Osteoblast (primary cell): ENCODE results near the gene AGO1. TPM values are rescaled to one million over a fixed set of nuclear protein-coding genes. Genes with fewer than 3 reads are reported as not detected.
"Not testable (repeated sequence)": the region's sequence is repeated elsewhere in the genome, so short reads cannot be mapped to it uniquely, and the experiment has no call there.

Experiments
- DNase-seq: peaks from one replicate; pipeline ENCODE4 v3.0.0; 2011; ENCODE audit warnings: low spot score, mixed read lengths; ENCODE audit not compliant: insufficient read length; ENCODE audit errors: missing footprints
- H2AFZ ChIP-seq: 2 replicates; pipeline ENCODE4 v1.6.0; 2011; ENCODE audit warnings: mild to moderate bottlenecking, low read length
- H3K27ac ChIP-seq: 2 replicates; pipeline ENCODE4 v1.5.1; 2011; ENCODE audit warnings: mild to moderate bottlenecking, low read depth, low read length, moderate library complexity
- H3K27me3 ChIP-seq: 2 replicates; pipeline ENCODE4 v1.6.0; 2012; ENCODE audit warnings: mild to moderate bottlenecking, control low read depth, inconsistent platforms, low read length, moderate library complexity; ENCODE audit not compliant: insufficient read depth
- H3K36me3 ChIP-seq: 2 replicates; pipeline ENCODE4 v1.5.1; 2011; ENCODE audit warnings: mild to moderate bottlenecking, low read length, control low read depth, moderate library complexity; ENCODE audit not compliant: insufficient read depth
- H3K4me1 ChIP-seq: 2 replicates; pipeline ENCODE4 v1.5.1; 2011; ENCODE audit warnings: mild to moderate bottlenecking, low read length, control low read depth, moderate library complexity; ENCODE audit not compliant: insufficient read depth
- H3K4me2 ChIP-seq: 2 replicates; pipeline ENCODE4 v1.6.0; 2011; ENCODE audit warnings: mild to moderate bottlenecking, low read length; ENCODE audit not compliant: insufficient read depth
- H3K4me3 ChIP-seq: fragments of 200-600 bp; sonication (generic); 3 replicates; pipeline ENCODE4 v1.5.1; 2012; ENCODE audit warnings: mild to moderate bottlenecking, low read length, inconsistent platforms; ENCODE audit not compliant: insufficient read depth
- H3K79me2 ChIP-seq: 2 replicates; pipeline ENCODE4 v1.6.0; 2012; ENCODE audit warnings: mild to moderate bottlenecking, low read length, control low read depth, inconsistent platforms; ENCODE audit not compliant: insufficient read depth
- H3K9me3 ChIP-seq: 2 replicates; pipeline ENCODE4 v1.5.1; 2011; ENCODE audit warnings: low read depth, low read length, control low read depth
- H4K20me1 ChIP-seq: 2 replicates; pipeline ENCODE4 v1.6.0; 2012; ENCODE audit warnings: mild to moderate bottlenecking, low read length, control low read depth; ENCODE audit not compliant: insufficient read depth
- CTCF ChIP-seq: IDR thresholded peaks from 2 replicates; pipeline ENCODE4 v1.5.1; 2011; ENCODE audit warnings: mild to moderate bottlenecking, low read depth, low read length, moderate library complexity; ENCODE audit errors: extremely low read depth
- total RNA-seq: library from RNA; depleted of rRNA; stranded (reverse); fragments of >200 nt; gene quantifications from 2 replicates; pipeline ENCODE4 v1.2.3, GENCODE V29; 2012

The AGO1 gene
- total RNA-seq, 1 donor, result 20.6 TPM

- Histone ChIP-seq H2AFZ (no peak overlapping the region), H3K27me3 (no peaks in the 10 kb centered on the region), H3K9me3 (no peaks in the 10 kb centered on the region), H4K20me1 (no peaks in the 10 kb centered on the region), H3K79me2 (no peaks in the 10 kb centered on the region), H3K27ac (no peak overlapping the region), H3K4me1 (no peaks in the 10 kb centered on the region), H3K4me2 (no peak overlapping the region), H3K4me3 (no peak overlapping the region), H3K36me3 (no peaks in the 10 kb centered on the region)
- no peak for TF ChIP-seq CTCF
- DNase-seq, result no peak
Observed at GRCh38 chr1:35866991-35867390, 16.0 kb upstream of the AGO1 start.

- H4K20me1 ChIP-seq, H3K36me3 ChIP-seq, H3K4me1 ChIP-seq, H2AFZ ChIP-seq, DNase-seq, H3K9me3 ChIP-seq, H3K79me2 ChIP-seq, H3K4me2 ChIP-seq, H3K4me3 ChIP-seq, H3K27me3 ChIP-seq, H3K27ac ChIP-seq: not testable (repeated sequence)
Observed at GRCh38 chr1:35869245-35869950, 13.6 kb upstream of the AGO1 start.

GRCh38 chr1:35870651-35871309 lies 12.2 kb upstream of the AGO1 start:
- Histone ChIP-seq H3K9me3 (no peaks in the 10 kb centered on the region), H3K36me3 (no peaks in the 10 kb centered on the region), H3K4me2 (no peak overlapping the region), H4K20me1 (no peaks in the 10 kb centered on the region), H3K4me1 (no peaks in the 10 kb centered on the region), H3K4me3 (no peak overlapping the region), H3K79me2 (no peaks in the 10 kb centered on the region), H3K27ac (no peak overlapping the region), H2AFZ (no peak overlapping the region), H3K27me3 (no peaks in the 10 kb centered on the region)
- no peak for DNase-seq
- no peak for TF ChIP-seq CTCF

GRCh38 chr1:35873243-35873750 lies 9.7 kb upstream of the AGO1 start:
- Histone ChIP-seq H3K4me2 (no peak overlapping the region), H4K20me1 (no peaks in the 10 kb centered on the region), H2AFZ (no peak overlapping the region), H3K79me2 (no peaks in the 10 kb centered on the region), H3K36me3 (no peaks in the 10 kb centered on the region), H3K27ac (no peak overlapping the region), H3K4me1 (no peaks in the 10 kb centered on the region), H3K4me3 (no peak overlapping the region), H3K27me3 (no peaks in the 10 kb centered on the region), H3K9me3 (no peaks in the 10 kb centered on the region)
- DNase-seq, result no peak
- no peak for TF ChIP-seq CTCF

GRCh38 chr1:35874115-35874514 lies 8.9 kb upstream of the AGO1 start:
- H3K4me2 ChIP-seq, H2AFZ ChIP-seq, H3K4me1 ChIP-seq, H4K20me1 ChIP-seq, H3K27ac ChIP-seq, H3K9me3 ChIP-seq, H3K79me2 ChIP-seq, H3K36me3 ChIP-seq, DNase-seq, H3K4me3 ChIP-seq, H3K27me3 ChIP-seq: not testable (repeated sequence)
